Skin epidermis (tissue), 12 donors: ENCODE measurements around the gene ADAMTSL3.
"Not testable (repeated sequence)": the region's sequence is repeated elsewhere in the genome, so short reads cannot be mapped to it uniquely, and the experiment has no call there.

Experiments used
- H3K27ac ChIP-seq, 21 experiments: fragments of 200-600 bp; sonication (generic) in 11 of 21; one replicate each; pipeline ENCODE4 v1.5.0; 2020; ENCODE audit warnings: mild to moderate bottlenecking in 3 of 21, inconsistent platforms in 2 of 21, moderate library complexity in 2 of 21
- H3K4me3 ChIP-seq, 7 experiments: fragments of 200-600 bp; sonication (generic) in 2 of 7; one replicate each; pipeline ENCODE4 v1.5.0; 2020; ENCODE audit warnings: inconsistent platforms in 2 of 7, mild to moderate bottlenecking in 2 of 7, moderate library complexity in 1 of 7

Gene ADAMTSL3

GRCh38 chr15:83940136-83940535 lies 286.2 kb downstream of the ADAMTSL3 start:
- no peak overlapping the region for H3K4me3 ChIP-seq
- H3K27ac ChIP-seq = no peak overlapping the region

GRCh38 chr15:83943043-83943442 lies 289.1 kb downstream of the ADAMTSL3 start:
- Histone ChIP-seq H3K4me3 (no peak overlapping the region), H3K27ac (no peak overlapping the region)

GRCh38 chr15:83943849-83944404 lies 290.0 kb downstream of the ADAMTSL3 start:
- H3K4me3 ChIP-seq = no peak overlapping the region

GRCh38 chr15:83947156-83947555 lies 293.2 kb downstream of the ADAMTSL3 start:
- H3K27ac ChIP-seq = no peak overlapping the region
- no peak overlapping the region for H3K4me3 ChIP-seq

More at GRCh38 chr15:83943849-83944404, 290.0 kb downstream of the ADAMTSL3 start:
- no peak overlapping the region for H3K27ac ChIP-seq

GRCh38 chr15:83954506-83954905 lies 300.6 kb downstream of the ADAMTSL3 start:
- no peak overlapping the region for H3K4me3 ChIP-seq
- H3K27ac ChIP-seq = no peak overlapping the region

GRCh38 chr15:83955806-83956265 lies 301.9 kb downstream of the ADAMTSL3 start:
- Histone ChIP-seq H3K4me3 (no peak overlapping the region), H3K27ac (no peak overlapping the region)

GRCh38 chr15:83956887-83957286 lies 303.0 kb downstream of the ADAMTSL3 start:
- no peak overlapping the region for H3K4me3 ChIP-seq
- no peak overlapping the region for H3K27ac ChIP-seq

GRCh38 chr15:83959477-83959876 lies 305.6 kb downstream of the ADAMTSL3 start:
- H3K27ac ChIP-seq = no peak overlapping the region
- no peak overlapping the region for H3K4me3 ChIP-seq

GRCh38 chr15:83960192-83960829 lies 306.4 kb downstream of the ADAMTSL3 start:
- Histone ChIP-seq H3K4me3 (no peak overlapping the region), H3K27ac (no peak overlapping the region)

GRCh38 chr15:83961311-83961710 lies 307.4 kb downstream of the ADAMTSL3 start:
- H3K4me3 ChIP-seq = no peak overlapping the region
- H3K27ac ChIP-seq = no peak overlapping the region

GRCh38 chr15:83964967-83965366 lies 311.0 kb downstream of the ADAMTSL3 start:
- not testable (repeated sequence) for H3K27ac ChIP-seq, H3K4me3 ChIP-seq

- H3K4me3 ChIP-seq = no peak overlapping the region
- H3K27ac ChIP-seq = no peak overlapping the region
Observed at GRCh38 chr15:83970295-83970890, 316.5 kb downstream of the ADAMTSL3 start.

GRCh38 chr15:83971992-83972391 lies 318.1 kb downstream of the ADAMTSL3 start:
- Histone ChIP-seq H3K27ac (no peak overlapping the region), H3K4me3 (no peak overlapping the region)

- no peak overlapping the region for H3K4me3 ChIP-seq
- H3K27ac ChIP-seq = no peak overlapping the region
Observed at GRCh38 chr15:83973816-83974215, 319.9 kb downstream of the ADAMTSL3 start.

GRCh38 chr15:83977992-83978391 lies 324.1 kb downstream of the ADAMTSL3 start:
- Histone ChIP-seq H3K27ac (no peak overlapping the region), H3K4me3 (no peak overlapping the region)

- Histone ChIP-seq H3K4me3 (no peak overlapping the region), H3K27ac (no peak overlapping the region)
Observed at GRCh38 chr15:83978588-83978987, 324.7 kb downstream of the ADAMTSL3 start.

GRCh38 chr15:83980637-83981036 lies 326.7 kb downstream of the ADAMTSL3 start:
- Histone ChIP-seq H3K4me3 (no peak overlapping the region), H3K27ac (no peak overlapping the region)

- H3K4me3 ChIP-seq = no peak overlapping the region
- no peak overlapping the region for H3K27ac ChIP-seq
Observed at GRCh38 chr15:83982748-83983147, 328.8 kb downstream of the ADAMTSL3 start.

GRCh38 chr15:83983634-83984458 lies 329.9 kb downstream of the ADAMTSL3 start:
- H3K4me3 ChIP-seq = no peak overlapping the region
- no peak overlapping the region for H3K27ac ChIP-seq

- no peak overlapping the region for H3K27ac ChIP-seq
Observed at GRCh38 chr15:83984601-83985000, 330.7 kb downstream of the ADAMTSL3 start.

More at GRCh38 chr15:83984601-83985000, 330.7 kb downstream of the ADAMTSL3 start:
- no peak overlapping the region for H3K4me3 ChIP-seq
